ENCODE data around the gene RCAN2.

- TF ChIP-seq, protein P1, sequence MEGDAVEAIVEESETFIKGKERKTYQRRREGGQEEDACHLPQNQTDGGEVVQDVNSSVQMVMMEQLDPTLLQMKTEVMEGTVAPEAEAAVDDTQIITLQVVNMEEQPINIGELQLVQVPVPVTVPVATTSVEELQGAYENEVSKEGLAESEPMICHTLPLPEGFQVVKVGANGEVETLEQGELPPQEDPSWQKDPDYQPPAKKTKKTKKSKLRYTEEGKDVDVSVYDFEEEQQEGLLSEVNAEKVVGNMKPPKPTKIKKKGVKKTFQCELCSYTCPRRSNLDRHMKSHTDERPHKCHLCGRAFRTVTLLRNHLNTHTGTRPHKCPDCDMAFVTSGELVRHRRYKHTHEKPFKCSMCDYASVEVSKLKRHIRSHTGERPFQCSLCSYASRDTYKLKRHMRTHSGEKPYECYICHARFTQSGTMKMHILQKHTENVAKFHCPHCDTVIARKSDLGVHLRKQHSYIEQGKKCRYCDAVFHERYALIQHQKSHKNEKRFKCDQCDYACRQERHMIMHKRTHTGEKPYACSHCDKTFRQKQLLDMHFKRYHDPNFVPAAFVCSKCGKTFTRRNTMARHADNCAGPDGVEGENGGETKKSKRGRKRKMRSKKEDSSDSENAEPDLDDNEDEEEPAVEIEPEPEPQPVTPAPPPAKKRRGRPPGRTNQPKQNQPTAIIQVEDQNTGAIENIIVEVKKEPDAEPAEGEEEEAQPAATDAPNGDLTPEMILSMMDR (conservative IDR thresholded peaks at IDR 0.05; ENCODE audit: low read length), result peak; percentile 55
- TF ChIP-seq EZH2phosphoT487 (IDR thresholded peaks at IDR 0.05; ENCODE audit: borderline replicate concordance, low read depth, low read length), result no peak
Observed at GRCh38 chr6:46412662-46413061, 78.6 kb downstream of the RCAN2 start.

All from OCI-LY7 (cell line).